Measurements from ENCODE around the gene PODXL2.
A peak's percentile ranks its signal among the peaks of the same experiment; 100 is the strongest.

The PODXL2 gene

DNA sequence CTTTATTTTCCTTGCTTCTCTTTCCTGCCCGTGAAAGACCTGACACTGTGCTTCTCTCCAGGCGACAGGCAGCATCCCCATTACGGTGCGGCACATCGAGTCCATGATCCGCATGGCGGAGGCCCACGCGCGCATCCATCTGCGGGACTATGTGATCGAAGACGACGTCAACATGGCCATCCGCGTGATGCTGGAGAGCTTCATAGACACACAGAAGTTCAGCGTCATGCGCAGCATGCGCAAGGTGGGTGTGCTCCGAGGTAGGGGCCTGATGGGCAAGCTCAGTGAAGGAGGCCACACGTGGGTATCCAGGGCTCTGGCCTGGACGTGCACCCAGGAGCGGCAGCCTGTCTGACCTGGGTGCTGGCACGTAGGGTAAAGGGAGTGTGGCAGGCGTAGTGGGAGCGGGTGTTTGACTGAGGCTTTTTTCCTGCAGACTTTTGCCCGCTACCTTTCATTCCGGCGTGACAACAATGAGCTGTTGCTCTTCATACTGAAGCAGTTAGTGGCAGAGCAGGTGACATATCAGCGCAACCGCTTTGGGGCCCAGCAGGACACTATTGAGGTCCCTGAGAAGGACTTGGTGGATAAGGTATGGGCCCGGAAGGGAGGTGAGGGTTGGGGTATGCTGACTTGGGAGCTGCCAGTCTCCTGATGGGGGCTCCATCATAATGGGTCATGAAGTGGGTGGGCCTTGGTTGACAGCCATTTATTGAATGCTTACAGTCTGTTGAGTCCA, 8.2 kb upstream of the PODXL2 start:
- Histone ChIP-seq H3K27ac (ENCODE audit: low read depth, low read length) (no peak overlapping the region), H3K27me3 (ENCODE audit: control insufficient read depth in 1 of 2, insufficient read depth in 2 of 2, low read length in 2 of 2) (no peaks in the 10 kb centered on the region), H3K9me3 (ENCODE audit: low read length) (no peaks in the 10 kb centered on the region), H3K4me1 (ENCODE audit: insufficient read depth, low read length) (no peaks in the 10 kb centered on the region), H3K36me3 (ENCODE audit: insufficient read depth, low read length) (peaks cover 10% of the 10 kb centered on the region), H3K9ac (ENCODE audit: low read length) (no peak overlapping the region), H3K4me3 (ENCODE audit: low read depth in 1 of 2, low read length in 2 of 2) (no peak overlapping the region)

DNA sequence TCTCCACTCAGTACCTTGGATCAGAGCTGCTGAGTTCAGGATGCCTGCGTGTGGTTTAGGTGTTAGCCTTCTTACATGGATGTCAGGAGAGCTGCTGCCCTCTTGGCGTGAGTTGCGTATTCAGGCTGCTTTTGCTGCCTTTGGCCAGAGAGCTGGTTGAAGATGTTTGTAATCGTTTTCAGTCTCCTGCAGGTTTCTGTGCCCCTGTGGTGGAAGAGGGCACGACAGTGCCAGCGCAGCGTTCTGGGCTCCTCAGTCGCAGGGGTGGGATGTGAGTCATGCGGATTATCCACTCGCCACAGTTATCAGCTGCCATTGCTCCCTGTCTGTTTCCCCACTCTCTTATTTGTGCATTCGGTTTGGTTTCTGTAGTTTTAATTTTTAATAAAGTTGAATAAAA, 7.0 kb upstream of the PODXL2 start:
- Histone ChIP-seq H3K27me3 (ENCODE audit: control insufficient read depth in 1 of 2, insufficient read depth in 2 of 2, low read length in 2 of 2) (no peaks in the 10 kb centered on the region), H3K27ac (ENCODE audit: low read depth, low read length) (no peak overlapping the region), H3K4me3 (ENCODE audit: low read depth in 1 of 2, low read length in 2 of 2) (no peak overlapping the region), H3K9me3 (ENCODE audit: low read length) (no peaks in the 10 kb centered on the region), H3K4me1 (ENCODE audit: insufficient read depth, low read length) (no peaks in the 10 kb centered on the region), H3K36me3 (ENCODE audit: insufficient read depth, low read length) (peaks cover 7% of the 10 kb centered on the region), H3K9ac (ENCODE audit: low read length) (no peak overlapping the region)

DNA sequence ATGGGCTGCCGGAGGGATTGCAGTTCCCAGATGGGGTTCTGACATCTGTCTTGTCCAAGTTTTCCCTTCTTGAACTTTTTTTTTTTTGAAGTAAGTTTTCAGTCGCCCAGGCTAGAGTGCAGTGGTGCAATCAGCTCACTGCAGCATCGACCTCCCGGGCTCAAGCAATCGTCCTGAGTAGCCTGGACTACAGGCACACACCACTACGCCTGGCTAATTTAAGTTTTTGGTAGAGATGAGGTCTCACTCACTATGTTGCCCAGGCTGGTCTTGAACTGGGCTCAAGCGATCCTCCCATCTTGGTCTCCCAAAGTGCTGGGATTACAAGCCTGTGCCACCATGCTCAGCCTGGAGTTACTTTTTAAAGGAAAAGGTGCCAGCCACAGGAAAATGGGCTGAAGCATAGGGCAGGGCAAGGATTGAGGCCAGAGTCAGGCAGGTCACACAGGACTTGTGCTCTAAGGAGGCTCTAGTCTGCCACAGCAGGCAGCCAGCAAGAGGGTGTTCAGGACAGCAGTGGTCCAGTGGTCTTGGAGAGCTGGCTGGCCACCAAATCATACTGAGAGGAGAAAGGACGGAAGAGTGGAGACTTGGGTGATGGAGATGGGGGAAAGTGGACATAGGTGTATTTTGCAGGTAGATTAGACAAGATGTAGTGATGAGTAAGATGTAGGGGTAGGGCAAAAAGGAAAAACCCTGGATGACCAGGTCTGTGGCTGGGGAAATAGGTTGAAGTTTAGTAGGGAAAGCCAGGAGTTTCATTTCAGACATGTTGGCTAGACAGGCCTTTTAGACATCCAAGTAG, 6.0 kb upstream of the PODXL2 start:
- Histone ChIP-seq H3K36me3 (ENCODE audit: insufficient read depth, low read length) (no peaks in the 10 kb centered on the region), H3K9me3 (ENCODE audit: low read length) (no peaks in the 10 kb centered on the region), H3K27ac (ENCODE audit: low read depth, low read length) (no peak overlapping the region), H3K4me3 (ENCODE audit: low read depth in 1 of 2, low read length in 2 of 2) (no peak overlapping the region), H3K4me1 (ENCODE audit: insufficient read depth, low read length) (no peaks in the 10 kb centered on the region), H3K27me3 (ENCODE audit: control insufficient read depth in 1 of 2, insufficient read depth in 2 of 2, low read length in 2 of 2) (no peaks in the 10 kb centered on the region), H3K9ac (ENCODE audit: low read length) (no peak overlapping the region)

DNA sequence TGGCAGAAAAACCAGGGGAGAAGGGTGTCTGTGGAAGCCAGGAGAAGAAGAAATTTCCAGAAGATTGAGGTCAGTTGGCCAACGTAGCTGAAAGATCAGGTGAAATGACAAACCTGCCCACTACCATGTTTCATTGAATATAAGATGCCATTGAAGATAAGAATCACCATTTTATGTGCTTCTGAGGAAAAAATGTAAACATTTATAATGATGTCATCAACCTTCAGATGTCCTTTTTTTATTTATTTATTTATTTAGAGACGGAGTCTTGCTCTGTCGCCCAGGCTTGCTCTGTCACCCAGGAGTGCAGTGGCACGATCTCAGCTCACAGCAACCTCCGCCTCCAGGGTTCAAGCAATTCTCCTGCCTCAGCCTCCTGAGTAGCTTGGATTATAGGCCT, 4.9 kb upstream of the PODXL2 start:
- Histone ChIP-seq H3K9ac (ENCODE audit: low read length) (no peak overlapping the region), H3K36me3 (ENCODE audit: insufficient read depth, low read length) (no peaks in the 10 kb centered on the region)

DNA sequence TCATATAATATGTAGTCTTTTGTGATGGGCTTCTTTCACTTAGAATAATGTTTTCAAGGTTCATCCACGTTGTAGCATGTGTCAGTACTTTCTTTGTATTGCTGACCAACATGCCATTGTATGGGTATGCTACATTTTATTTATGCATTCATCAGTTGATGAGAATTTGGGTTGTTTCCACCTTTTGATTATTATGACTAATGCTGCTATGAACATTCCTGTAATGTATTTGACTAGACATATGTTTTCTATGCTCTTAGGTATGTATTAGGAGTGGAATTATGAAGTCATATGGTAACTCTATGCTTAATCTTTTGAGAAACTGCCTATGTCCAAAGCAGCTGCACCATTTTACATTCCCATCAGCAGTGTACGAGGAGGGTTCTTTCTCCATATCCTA, 3.2 kb upstream of the PODXL2 start:
- Histone ChIP-seq H3K9me3 (ENCODE audit: low read length) (no peaks in the 10 kb centered on the region), H3K36me3 (ENCODE audit: insufficient read depth, low read length) (no peaks in the 10 kb centered on the region), H3K4me1 (ENCODE audit: insufficient read depth, low read length) (peaks cover 8% of the 10 kb centered on the region), H3K9ac (ENCODE audit: low read length) (no peak overlapping the region), H3K4me3 (ENCODE audit: low read depth in 1 of 2, low read length in 2 of 2) (no peak overlapping the region), H3K27me3 (ENCODE audit: control insufficient read depth in 1 of 2, insufficient read depth in 2 of 2, low read length in 2 of 2) (peaks cover under 1 to 8% of the 10 kb centered on the region in 2 donors), H3K27ac (ENCODE audit: low read depth, low read length) (no peak overlapping the region)

More for the DNA sequence above, 4.9 kb upstream of the PODXL2 start:
- Histone ChIP-seq H3K27ac (ENCODE audit: low read depth, low read length) (no peak overlapping the region), H3K4me1 (ENCODE audit: insufficient read depth, low read length) (no peaks in the 10 kb centered on the region), H3K9me3 (ENCODE audit: low read length) (no peaks in the 10 kb centered on the region), H3K4me3 (ENCODE audit: low read depth in 1 of 2, low read length in 2 of 2) (no peak overlapping the region), H3K27me3 (ENCODE audit: control insufficient read depth in 1 of 2, insufficient read depth in 2 of 2, low read length in 2 of 2) (no peaks in the 10 kb centered on the region)

DNA sequence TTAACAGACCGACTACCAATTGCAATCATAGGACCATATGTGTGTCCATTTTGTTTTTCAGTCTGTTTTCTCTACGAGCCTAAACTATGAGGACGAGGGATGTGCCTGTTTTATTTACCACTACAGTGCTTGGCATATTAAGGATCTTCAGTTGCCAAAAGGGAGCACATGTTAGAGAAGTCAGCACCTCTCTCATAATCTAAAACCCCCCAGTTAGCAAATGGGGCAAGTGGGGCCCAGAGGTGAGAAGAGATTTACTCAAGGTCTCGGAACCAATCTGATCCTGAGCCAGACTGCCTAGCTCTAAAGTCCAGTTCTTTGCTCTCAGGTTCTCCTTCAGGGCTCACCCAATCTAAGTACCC, 578 bp upstream of the PODXL2 start:
- Histone ChIP-seq H3K4me1 (ENCODE audit: insufficient read depth, low read length) (peaks cover 8% of the 10 kb centered on the region), H3K4me3 (ENCODE audit: low read depth in 1 of 2, low read length in 2 of 2) (no peak overlapping the region), H3K36me3 (ENCODE audit: insufficient read depth, low read length) (no peaks in the 10 kb centered on the region)

DNA sequence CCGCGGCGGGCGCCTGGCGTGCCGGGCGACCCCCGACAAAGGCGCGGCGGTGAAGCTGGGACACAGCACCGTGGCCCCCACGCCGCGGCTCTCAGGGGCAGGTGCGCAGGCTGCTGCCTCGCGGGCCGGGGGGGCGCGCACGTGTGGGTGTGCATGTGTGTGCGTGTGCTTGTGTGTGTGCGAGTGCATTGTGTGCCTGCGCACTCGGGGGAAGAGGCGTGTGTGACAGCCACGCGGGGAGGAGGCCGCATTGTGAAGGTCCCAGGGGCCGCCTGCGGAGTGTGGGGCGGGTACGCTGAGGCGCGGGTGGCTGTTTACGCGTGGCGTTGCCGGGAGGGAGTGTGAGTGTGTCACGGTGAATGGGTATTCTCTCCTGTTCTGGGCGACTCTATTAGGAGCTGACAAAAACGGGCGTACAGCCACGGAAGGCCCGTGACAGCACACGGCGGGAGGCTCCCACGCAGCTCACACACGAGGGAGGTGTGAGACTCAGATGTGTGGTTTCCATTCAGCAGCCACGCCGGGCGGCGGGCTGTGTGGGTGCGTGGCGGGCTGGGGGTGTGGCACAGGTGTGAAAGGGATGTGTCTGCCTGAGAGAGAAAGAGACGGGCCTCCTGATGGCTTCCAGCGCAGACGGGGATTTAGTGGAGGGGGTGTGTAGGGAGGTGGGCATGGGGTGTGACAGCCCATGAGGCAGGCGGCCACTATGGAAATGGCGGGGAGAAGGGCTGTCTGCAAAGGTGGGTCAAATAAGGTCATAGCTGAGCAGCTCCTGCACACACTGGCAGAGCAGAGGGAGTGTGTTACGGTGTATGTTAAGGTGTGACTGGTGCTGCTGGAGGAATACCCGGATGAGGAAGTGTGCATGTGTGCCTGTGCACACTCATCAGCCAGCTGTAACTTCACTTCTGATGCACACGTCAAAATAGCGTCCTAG, 750 bp downstream of the PODXL2 start:
- Histone ChIP-seq H3K27ac (ENCODE audit: low read depth, low read length) (no peak overlapping the region), H3K36me3 (ENCODE audit: insufficient read depth, low read length) (no peaks in the 10 kb centered on the region), H3K9me3 (ENCODE audit: low read length) (no peaks in the 10 kb centered on the region), H3K4me3 (ENCODE audit: low read depth in 1 of 2, low read length in 2 of 2) (peak overlapping the region; percentile 11 to 52), H3K27me3 (ENCODE audit: control insufficient read depth in 1 of 2, insufficient read depth in 2 of 2, low read length in 2 of 2) (peaks cover 7 to 8% of the 10 kb centered on the region in 2 donors), H3K9ac (ENCODE audit: low read length) (no peak overlapping the region), H3K4me1 (ENCODE audit: insufficient read depth, low read length) (peaks cover 8% of the 10 kb centered on the region)

More for the DNA sequence above, 578 bp upstream of the PODXL2 start:
- Histone ChIP-seq H3K9ac (ENCODE audit: low read length) (no peak overlapping the region), H3K27me3 (ENCODE audit: control insufficient read depth in 1 of 2, insufficient read depth in 2 of 2, low read length in 2 of 2) (peaks cover 7 to 8% of the 10 kb centered on the region in 2 donors), H3K9me3 (ENCODE audit: low read length) (no peaks in the 10 kb centered on the region), H3K27ac (ENCODE audit: low read depth, low read length) (no peak overlapping the region)

DNA sequence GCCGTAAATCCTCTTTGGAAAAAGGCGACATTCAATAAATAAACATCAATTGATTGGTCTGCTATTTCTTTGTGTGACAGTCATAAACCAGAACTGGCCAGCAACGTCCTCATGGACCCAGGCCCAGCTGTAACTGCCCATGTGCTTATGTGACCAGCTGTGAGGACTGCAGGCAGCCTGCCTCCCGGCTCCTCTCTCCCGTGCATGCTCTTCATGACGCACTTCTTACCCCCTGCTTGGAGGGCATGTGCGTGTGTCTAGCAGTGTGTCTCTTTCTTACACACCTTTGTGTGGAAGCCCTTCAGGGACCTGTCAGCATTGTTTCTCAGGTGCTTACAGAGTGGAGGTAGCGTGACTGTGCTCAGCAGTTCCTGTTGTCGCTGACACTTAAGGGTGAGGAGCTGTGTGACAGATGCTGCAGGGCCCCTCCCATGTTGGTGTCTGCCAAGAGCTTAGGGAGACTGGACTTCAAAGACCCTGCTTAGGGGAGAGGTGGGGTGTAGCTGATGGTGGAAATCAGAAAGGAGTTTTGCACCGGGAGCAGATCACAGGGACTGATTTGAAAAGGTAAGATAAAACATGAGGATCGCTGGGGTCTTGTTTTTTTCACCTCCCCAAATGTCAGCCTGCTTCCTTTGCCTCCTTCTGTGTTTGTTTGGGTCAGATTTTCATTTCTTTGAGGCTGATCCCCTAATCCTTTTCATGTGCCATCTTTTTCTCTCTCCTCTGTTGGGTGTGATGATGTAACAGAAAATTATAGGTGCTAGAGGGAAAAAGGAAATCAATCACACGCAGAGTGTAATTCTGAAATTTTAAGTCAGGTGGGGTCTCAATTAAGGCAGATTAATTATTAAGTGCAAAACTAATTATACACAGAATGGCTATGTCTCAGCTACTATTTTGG, 2.1 kb downstream of the PODXL2 start:
- no peak overlapping the region for H3K9ac ChIP-seq (ENCODE audit: low read length)
- H3K4me3 ChIP-seq (ENCODE audit: low read depth in 1 of 2, low read length in 2 of 2) = no peak overlapping the region
- H3K9me3 ChIP-seq (ENCODE audit: low read length) = no peaks in the 10 kb centered on the region
- H3K4me1 ChIP-seq (ENCODE audit: insufficient read depth, low read length) = peaks cover 8% of the 10 kb centered on the region
- peaks cover 7 to 8% of the 10 kb centered on the region in 2 donors for H3K27me3 ChIP-seq (ENCODE audit: control insufficient read depth in 1 of 2, insufficient read depth in 2 of 2, low read length in 2 of 2)
- H3K27ac ChIP-seq (ENCODE audit: low read depth, low read length) = no peak overlapping the region
- no peaks in the 10 kb centered on the region for H3K36me3 ChIP-seq (ENCODE audit: insufficient read depth, low read length)

DNA sequence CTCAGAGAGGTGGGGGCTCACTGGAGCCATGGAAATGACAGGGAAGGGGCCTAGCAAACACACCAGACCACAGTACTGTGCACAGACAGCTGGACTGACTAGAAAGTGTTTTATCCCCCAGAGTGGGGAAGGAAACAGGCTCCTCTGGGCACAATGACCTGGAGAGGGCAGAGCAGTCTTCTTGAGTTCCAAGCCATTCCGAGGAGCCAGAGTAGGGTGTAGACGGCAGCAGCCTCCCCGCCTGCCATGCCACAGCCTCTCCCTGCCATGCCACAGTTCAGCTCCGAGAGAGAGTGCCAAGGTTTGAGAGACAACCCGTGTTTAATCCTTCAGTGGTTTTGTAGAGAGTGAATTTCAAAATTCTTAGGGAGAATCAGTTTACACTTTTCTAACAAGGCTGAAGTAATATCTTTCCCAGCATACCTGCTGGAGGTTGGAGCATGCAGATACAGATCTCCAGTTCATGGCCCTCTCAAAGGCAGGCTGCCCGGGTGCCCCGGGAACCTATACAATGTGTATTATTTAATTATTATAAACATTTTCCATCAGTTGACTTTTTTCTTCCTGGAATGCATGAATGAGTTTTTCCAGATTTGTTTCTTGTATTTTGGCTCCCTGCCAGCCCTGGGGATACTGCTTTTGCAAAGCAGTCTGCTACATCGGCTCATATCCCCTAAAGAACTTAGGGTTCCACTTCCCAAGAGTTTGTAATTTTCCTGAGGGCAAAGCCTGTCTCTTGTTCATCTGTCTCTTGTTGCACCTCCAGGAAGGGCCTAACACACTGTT, 3.2 kb downstream of the PODXL2 start:
- Histone ChIP-seq H3K9ac (ENCODE audit: low read length) (no peak overlapping the region), H3K27ac (ENCODE audit: low read depth, low read length) (no peak overlapping the region), H3K36me3 (ENCODE audit: insufficient read depth, low read length) (no peaks in the 10 kb centered on the region), H3K9me3 (ENCODE audit: low read length) (no peaks in the 10 kb centered on the region), H3K27me3 (ENCODE audit: control insufficient read depth in 1 of 2, insufficient read depth in 2 of 2, low read length in 2 of 2) (peaks cover 7 to 8% of the 10 kb centered on the region in 2 donors), H3K4me3 (ENCODE audit: low read depth in 1 of 2, low read length in 2 of 2) (no peak overlapping the region), H3K4me1 (ENCODE audit: insufficient read depth, low read length) (peaks cover 8% of the 10 kb centered on the region)

DNA sequence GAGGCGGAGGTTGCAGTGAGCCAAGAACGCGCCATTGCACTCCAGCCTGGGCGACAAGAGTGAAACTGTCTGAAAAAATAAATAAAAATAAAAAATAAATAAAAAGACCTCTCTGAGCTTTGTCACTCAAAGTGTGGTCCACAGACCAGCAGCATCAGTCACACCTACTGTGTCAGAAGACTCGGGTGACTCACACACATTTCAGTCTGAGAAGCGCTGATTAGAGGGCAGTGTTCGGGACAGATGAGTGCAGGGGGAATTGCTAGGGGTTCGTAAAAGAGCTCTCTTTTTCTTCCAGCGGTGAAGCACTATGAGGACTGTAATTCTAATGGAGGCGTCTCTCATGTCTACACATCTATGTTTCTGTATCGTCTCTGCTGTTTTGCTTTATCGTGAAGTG, 5.7 kb downstream of the PODXL2 start:
- H3K27ac ChIP-seq (ENCODE audit: low read depth, low read length) = no peak overlapping the region
- H3K9me3 ChIP-seq (ENCODE audit: low read length) = no peaks in the 10 kb centered on the region
- H3K4me1 ChIP-seq (ENCODE audit: insufficient read depth, low read length) = peaks cover 7% of the 10 kb centered on the region
- H3K27me3 ChIP-seq (ENCODE audit: control insufficient read depth in 1 of 2, insufficient read depth in 2 of 2, low read length in 2 of 2) = peaks cover 7% of the 10 kb centered on the region in 2 donors
- H3K9ac ChIP-seq (ENCODE audit: low read length) = no peak overlapping the region
- H3K4me3 ChIP-seq (ENCODE audit: low read depth in 1 of 2, low read length in 2 of 2) = no peak overlapping the region
- no peaks in the 10 kb centered on the region for H3K36me3 ChIP-seq (ENCODE audit: insufficient read depth, low read length)
